ENCODE results near the gene PAPPA2.
"Not testable (repeated sequence)": the region's sequence is repeated elsewhere in the genome, so short reads cannot be mapped to it uniquely, and the experiment has no call there.

Gene PAPPA2

DNA sequence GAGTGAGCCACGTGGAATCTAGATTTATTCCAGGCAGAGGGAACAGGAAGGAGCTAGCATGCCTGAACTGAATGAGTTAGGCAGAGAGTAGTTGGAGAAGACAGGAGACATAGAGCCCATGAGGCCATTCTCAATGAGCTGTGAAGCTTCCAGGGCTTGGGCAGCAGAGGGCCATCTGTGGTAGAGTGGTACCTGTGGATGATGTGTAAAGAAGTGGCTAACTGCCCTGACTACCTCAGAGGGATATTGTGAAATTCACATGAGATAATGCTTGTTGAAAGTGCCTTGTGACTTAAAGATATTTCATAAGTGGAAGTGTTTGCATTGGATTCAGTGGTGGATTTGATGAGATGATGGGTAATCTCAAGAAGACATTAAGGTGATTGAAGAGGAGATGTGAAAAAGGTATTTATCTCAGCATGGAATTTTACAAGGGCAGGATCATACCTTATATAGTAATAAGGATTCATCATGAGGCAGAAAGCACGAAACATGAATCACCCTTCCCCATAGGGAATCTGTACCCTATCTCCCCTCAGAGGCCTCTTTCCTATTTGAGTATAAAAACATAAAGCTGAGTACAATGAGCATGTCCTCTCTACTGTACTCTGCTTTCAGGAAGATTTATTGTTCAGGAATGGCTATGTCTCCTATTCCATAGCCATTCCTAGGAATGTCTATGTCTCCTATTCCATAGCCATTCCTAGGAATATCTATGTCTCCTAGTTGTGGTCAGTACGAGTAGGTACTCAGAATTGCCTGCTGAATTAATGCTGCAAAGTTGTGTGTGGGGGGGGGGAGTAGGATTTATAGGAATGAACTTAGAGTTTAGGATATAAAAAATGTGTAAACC lies 146.8 kb downstream of the PAPPA2 start:
- DNase-seq (ENCODE audit: low read depth): no peak

DNA sequence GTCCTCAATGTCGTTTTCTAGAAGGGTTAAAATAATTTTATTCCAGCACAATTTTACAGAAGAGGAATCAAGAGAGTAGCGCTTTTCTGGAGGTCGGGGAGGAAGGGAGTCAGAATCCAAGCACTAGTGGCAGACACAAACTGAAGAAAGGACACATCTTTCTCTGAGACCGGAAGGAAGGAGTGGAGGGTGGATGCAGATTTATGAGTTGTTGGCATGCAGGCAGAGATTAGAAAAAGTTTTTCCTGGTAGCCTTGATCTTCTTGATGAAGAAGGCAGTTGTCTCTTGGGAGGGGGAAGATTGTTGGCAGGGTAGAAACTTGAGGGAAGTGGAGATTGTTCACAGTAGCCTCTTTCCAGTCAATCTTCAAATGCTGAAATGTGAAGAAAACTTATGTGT lies 149.8 kb downstream of the PAPPA2 start:
- no peak for DNase-seq (ENCODE audit: low read depth)

DNA sequence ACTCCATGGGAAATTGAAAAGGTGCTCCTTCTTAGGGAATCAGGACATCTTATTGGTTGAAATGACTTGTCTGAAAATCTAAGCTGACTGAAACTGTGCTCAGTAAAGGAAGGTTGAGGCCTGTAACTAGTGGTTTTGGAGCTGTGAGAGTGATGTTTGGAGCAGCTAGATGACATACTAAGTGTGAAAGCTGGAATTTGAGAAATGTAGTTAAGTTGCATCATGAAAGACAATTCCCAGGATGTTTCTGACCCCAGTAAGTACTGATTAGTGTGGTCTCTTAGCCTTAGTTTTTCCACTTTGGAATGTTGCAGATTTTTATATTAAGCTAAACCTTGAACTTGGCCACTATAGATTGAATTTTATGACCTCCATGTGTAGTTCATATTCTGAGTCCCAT lies 154.9 kb downstream of the PAPPA2 start:
- no peak for DNase-seq (ENCODE audit: low read depth)

DNA sequence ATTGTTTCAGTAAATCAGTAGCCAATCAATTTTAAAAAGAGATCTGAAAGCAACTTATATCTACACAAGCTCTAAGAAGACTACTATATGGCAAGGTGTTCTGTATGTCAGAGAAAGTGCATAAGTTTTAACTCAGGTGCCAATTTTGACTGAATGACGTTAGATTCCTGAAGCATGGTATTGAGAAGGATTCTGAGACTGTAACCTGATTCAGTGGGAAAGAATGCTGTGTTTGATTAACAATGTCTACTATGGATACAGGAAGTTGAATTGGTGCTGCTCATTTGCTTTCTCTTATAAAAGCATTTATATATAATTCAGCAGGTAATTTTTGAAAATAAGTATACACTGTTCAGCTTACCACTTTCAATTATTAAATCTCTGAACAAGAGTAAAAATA lies 156.3 kb downstream of the PAPPA2 start:
- no peak for DNase-seq (ENCODE audit: low read depth)

DNA sequence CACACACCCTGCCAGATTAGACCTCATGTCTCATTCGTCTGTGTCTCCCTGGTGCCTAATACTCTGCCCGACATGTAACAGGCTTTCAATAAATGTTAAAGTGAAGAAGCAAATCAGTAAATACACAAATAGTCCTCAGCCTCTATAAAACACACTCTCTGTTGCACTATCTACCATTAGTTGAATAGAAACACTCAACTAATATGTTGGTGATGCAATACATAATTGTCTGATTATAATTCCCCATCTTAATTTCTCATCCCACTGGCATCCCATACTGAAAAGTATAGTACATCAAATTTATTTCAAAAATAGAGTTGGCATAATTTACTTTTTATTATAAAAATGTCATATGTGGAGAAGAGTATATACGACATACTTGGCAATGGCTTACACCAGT lies 162.4 kb downstream of the PAPPA2 start:
- no peak for DNase-seq (ENCODE audit: low read depth)

DNA sequence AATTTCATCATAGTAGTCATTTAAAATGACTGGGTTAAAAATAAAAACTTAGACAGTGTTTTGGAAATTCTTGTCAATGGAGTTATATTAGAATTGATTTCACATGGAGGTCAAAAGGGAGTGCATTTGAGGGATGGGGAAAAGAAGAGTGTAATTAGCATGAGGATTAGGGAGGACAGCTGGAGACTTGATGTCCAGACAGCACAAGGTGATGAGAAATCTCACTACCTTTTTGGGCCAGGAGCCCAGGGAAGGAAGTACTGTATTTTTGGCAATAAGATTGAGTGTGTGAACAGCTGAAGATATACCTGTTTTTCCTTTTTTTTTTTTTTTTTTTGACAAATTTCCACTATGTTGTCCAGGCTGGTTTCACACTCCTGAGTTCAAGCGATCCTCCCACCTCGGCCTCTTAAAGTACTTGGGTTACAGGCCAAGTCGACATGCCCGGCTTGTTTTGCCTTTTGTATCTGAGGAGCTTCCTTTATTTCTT lies 163.6 kb downstream of the PAPPA2 start:
- no peak for DNase-seq (ENCODE audit: low read depth)

DNA sequence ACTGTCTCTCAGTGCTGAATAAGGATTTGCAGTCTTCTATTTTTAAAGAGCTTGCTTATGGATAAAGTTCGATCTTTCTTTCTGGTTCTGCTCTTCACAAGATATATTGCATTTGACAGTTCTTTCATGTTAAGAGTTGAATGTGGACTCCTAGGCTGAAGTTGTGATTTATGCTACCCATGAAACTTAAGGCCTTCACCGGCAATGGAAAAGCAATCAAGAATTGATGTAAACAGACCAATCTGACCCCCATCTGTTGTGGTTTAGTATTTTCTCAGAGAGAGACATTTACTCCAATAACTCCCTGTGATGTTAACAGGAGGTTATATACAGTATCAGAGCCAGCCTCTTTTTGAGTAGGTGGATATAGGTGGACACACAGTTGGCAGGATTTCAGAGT lies 165.8 kb downstream of the PAPPA2 start:
- no peak for DNase-seq (ENCODE audit: low read depth)

DNA sequence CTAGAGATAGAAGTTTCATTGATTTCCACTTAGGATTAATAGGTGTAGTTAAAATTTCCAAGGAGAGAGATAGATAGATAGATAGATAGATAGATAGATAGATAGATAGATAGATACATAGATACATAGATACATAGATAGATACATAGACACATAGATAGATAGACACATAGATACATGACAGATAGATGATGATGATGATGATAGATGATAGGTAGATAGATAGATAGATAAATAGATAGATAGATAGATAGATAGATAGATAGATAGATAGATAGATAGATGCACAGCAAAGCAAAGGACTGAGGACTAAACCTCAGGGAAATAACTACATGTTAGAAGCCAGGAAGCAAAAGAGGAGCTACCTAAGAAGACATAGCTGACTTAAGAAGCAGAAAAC lies 171.8 kb downstream of the PAPPA2 start:
- not testable (repeated sequence) for DNase-seq (ENCODE audit: low read depth)

DNA sequence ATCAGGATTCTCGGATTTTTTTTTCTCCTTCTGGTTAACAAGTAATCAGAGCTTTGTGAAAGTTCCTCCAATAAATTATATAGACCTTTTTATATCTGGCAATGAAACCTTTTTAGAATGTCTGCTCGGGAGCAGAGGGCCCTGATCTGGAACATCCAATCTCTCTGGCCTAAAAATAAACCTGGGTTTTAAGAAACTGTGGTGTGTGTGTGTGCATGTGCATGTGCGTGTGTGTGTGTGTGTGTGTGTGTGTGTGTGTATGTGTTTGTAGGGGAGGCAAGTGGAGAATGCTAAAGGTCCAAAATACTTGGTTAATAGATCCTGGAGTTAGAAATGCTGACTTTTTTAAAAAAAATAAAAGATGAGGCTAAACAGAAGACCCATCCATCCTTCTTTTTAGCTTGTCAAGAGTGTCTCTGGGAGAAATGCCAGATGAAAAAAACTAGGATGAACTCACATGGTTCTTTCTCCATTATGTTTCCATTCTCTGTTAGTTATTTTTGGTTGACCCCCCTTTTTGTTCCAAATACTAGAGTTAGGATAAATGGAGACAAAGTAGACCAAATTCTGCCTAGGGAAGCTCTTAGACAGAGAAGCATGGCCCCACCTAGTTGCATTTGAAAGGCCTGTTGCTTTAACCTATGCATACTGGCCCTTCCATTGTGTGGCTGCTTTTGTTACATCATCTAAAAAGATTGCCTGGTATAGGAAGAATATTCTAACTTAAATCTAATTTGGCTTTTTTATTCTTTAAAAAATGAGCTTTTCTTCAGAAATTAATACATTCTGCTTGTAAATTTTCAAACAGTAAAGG lies 175.9 kb downstream of the PAPPA2 start:
- DNase-seq (ENCODE audit: low read depth): no peak

DNA sequence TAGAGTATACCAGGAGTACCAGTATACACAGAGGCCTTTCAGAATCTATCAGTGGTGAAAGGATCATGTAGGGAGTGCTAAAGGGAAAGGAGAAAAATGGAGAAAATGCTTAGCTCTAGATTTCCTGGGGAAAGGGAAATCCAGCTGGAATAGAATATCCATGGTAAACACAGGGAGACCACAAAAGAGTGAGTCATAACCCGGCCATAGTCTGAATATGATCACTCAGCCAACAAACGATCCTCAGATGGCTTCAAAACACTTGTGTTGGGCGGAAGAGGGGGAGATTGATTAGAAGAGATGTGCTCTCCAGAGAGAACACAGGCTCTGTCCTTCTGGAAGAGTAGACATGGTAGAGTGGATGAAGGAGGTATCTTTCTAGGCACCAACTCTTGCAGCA lies 180.6 kb downstream of the PAPPA2 start:
- no peak for DNase-seq (ENCODE audit: low read depth)

DNA sequence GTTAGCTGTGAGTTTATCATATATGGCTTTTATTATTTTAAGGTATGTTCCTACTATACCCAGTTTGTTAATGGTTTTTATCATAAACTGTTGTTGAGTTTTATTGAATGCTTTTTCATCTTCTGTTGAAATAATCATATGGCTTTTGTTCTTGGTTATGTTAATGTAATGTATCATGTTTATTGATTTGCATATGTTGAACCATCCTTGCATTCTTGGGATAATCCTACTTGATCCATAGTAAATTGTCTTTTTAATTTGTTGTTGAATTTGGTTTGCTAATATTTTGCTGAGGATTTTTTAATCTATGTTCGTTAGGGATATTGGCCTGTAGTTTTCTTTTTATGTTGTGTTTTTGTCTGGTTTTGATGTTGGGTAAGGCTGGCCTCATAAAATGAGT lies 185.6 kb downstream of the PAPPA2 start:
- DNase-seq (ENCODE audit: low read depth): no peak

DNA sequence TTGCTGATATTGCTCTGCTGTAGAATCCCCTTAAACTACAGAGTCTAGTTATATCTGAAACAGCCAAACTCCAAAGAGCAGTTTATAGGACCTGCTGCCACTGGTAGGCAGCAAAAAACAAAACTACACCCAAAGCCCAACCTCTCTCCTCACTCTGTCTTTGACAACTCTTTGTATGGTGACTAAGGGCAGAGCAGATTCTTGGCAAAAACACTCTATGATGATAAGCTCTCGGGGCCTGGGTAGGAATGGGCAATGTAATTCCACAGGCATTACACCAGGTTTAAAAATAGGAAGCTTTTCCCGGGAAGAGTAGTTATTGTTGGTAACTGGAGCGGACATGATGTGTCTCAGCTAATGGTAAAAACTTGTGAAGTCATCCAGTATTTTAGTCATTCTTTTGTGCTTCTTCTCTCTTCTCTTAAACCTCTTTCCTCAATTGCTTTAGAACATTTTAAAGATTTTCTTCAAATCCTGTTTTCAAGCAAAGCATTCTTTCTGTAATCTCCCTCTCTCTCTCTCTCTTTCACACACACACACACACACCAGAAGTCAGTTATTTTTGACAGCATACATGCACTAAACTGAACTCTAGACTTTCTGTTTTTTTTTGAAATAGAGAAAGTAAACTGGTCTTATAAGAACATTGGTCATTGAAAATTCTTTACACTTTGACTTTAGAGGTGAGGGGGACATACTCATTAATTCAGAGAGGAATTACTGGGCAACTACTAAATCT lies 193.5 kb downstream of the PAPPA2 start:
- DNase-seq (ENCODE audit: low read depth): no peak

DNA sequence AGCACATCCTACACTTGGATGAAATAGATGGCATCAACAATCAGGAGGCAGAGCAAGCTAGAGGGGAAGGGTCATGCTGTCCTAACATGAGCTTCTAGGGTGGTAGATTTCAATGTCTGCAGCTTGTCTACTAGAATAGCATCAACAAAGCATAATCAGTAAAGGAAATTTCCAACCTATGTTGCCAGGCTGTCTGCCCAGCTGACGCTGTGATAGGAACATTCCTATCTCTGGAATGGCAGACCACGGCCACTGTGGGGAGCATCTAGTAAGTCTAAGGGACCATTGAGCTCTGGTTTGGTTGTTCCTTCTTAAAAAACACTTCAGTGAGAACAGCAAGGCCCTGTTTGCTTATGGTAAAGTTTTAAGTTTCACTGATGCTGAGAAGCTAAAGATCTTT lies 206.8 kb downstream of the PAPPA2 start:
- no peak for DNase-seq (ENCODE audit: low read depth)

DNA sequence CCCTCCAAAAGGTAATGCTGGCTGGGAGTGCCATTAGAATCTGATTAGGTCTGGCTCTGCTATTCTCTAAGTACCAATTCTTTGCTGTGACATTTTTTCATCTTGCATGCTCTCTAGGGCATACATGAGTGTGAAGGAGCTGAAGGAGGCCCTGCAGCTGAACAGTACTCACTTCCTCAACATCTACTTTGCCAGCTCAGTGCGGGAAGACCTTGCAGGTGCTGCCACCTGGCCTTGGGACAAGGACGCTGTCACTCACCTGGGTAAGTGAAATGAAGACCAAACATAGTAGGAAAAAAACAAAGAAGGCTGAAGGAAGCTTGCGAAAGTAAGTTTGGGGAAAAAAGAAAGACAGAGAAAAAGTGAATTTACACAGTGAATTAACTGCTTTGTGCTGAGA lies 207.9 kb downstream of the PAPPA2 start:
- DNase-seq (ENCODE audit: low read depth): no peak

DNA sequence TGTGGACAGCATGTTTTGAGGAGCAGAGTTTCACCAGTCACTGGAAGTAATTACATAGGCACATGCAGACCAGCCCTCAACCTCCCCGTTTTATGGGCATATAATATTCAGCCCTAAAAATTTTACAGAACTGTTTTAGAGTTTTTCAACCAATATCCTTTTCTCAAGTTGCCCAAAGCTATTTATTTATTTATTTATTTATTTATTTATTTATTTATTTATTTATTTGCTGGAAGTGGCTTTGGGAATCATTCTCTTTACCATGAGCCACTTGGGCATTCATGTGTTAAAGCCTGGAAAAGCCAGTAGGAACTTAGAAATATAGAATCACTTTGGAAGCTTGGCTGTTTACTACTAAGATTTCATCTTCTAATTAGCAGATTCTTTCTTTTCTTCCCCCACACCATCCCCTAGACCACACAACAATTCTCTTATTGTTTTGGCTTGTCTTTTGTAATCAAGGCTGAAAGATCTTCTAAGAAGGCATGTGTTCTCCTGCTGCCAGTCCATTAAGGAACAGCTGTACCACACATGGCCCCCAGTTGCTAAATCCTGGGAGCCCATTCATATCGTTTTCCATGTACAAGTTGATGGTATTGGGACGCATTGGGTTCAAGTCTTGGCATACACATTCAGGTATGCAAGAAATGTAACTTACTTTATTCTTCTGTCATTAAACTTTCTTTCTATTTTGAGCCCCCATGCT lies 220.0 kb downstream of the PAPPA2 start:
- DNase-seq (ENCODE audit: low read depth): no peak

DNA sequence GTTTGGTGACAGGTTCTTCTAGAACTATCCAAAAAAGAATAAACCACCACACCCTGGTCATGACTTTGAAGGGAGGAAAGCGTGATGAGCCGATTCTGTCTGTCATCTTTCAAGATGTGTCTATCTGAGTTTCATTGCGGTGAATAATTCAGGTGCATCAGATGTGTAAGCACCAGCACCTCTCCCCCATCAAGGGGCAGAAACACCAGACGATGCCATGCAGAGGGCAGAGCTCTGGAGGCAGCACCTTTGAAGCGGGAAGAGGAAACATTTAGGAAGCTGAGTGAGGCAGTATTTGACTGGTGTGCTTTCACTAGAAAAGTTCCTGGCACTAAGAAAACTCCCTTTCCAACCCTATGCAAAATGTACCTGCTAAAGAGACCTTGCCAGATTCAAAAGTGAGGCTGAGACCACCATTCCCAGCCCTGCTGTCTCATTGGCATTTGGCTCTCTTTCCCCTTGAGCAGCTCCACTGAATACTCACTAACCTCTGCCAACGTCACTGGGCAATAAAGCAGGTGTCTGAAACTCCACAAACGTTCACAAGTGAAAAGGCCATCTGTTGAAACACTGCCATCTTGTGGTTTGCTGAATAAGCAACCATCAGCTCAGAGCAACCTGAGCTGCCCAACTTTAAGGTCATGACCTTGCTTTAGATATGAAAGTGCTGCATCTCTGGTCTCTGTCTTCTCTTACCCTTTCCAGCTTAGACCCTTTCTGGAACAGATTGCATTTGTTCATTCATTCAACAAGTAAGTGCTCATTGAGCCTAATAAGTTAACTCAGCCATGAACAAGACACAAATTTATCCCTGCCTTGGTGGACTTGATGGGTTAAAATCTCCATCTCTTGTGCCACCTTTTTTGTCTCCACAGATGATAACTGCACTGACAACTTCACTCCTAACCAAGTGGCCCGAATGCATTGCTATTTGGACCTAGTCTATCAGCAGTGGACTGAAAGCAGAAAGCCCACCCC lies 228.6 kb downstream of the PAPPA2 start:
- no peak for DNase-seq (ENCODE audit: low read depth)

DNA sequence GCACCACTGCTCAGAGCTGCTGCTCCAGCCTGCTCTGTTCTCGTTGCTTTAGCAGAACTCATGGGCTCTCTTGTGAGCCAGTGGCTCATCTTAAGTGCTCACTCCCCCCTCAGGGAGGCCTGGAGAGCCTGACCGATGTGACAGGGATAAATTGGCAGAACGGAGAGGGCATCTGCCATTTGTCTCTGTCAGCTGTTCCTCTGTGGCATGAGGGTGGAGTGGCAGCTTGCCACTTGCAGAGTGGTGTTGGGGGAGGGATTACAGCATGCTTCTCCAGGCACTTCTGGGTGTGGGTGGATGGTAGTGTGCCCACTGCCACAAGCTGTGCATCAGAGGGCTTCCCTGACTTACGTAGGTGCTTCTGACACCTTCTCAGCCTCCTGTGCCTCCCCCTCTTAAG lies 229.5 kb downstream of the PAPPA2 start:
- DNase-seq (ENCODE audit: low read depth): no peak

DNA sequence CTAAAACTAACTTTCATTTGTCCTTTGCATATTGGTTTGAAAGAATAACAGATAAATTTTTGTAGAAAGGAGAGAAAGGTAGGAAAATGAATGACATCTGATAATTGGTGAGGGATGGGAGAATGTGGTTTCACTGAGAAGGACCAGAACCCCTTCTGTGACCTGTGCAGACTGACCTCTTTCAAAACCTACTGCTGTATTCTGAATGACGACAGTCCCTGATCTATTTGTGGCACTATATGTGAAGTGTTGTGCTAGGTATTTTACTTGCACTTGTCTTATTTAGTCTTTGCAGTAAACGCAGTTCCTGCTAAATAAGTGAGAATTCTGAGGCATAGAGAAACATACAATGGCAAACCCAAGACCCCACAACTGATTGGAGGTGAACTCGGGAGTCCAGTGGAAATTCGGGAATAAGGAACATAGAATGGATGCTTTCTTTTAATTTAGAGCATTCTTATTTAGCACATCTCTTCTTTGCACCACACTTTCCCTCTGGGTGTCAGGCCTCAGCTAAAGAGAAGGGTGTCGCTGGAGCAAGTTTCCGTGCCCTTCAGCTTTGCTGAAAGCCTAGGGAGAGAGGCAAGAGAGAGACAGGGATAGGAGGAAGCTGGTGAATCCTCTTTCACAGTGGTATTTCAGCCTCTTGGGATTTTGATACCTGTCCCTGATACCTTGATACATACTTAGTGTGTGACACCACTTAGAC lies 230.2 kb downstream of the PAPPA2 start:
- no peak for DNase-seq (ENCODE audit: low read depth)

DNA sequence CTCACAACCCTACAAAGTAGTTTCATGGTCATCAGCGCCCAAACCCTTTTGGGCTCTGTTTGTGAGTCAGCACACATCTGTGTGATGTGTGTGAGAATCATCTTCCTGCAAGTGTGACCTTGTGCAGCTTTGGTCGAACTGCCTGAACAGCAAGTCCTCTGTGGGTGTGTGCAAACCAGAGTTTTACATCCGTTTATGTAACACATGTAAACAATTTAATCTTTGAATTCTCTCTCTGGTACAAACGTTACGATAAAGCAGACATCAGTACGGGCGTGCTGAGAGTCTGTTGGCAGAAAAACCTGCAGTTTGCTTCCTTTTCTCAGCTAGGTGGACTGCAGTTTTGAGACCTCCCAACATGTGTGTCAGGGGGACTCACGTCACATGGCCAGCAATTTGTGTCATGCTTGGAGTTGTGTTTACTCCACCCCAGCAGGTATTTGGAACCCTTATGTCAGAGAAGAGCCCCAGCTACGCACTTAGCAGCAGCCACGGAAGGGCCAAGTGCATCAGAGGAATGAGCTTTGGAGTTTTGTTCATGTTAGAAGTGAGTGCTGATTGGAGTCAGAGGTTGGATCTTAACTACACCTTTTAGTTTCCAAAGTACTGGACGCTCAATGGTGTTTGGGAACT lies 230.8 kb downstream of the PAPPA2 start:
- DNase-seq (ENCODE audit: low read depth): no peak

DNA sequence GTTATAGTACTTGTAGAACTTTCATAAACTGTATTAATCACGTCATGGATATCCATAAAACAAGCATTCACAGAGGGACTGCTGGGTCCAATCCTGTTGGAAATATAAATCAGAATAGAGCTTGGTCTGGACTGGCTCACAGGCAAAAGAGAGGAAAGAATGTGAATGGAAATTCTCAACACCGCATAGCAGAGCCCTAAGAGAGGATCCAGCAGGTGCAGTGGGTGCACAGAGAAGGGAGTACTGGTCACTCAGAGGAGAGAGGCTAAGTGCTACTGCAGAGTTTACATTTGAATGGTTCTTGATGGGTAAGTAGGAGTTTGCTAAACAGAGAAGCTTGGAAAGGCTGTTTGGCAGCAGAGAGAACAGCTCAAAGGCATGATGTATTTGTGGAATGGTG lies 231.7 kb downstream of the PAPPA2 start:
- DNase-seq (ENCODE audit: low read depth): no peak
